Chondrocyte (in vitro differentiated cells): ENCODE results near the gene TBC1D10A. TPM values are rescaled to one million over a fixed set of nuclear protein-coding genes. Genes with fewer than 3 reads are reported as not detected.

Experiments used
- DNase-seq: peaks from one replicate; pipeline ENCODE4 v3.0.0; 2021; ENCODE audit warnings: mixed read lengths, low spot score
- H3K27ac Mint-ChIP-seq: one replicate; pipeline ENCODE4 v1.8.0; 2021; ENCODE audit warnings: mild to moderate bottlenecking, moderate library complexity, mixed read lengths; ENCODE audit not compliant: unreplicated experiment
- H3K27me3 Mint-ChIP-seq: 2 replicates; pipeline ENCODE4 v1.8.0; 2021; ENCODE audit warnings: low read depth, mixed read lengths
- H3K36me3 Mint-ChIP-seq: 2 replicates; pipeline ENCODE4 v1.8.0; 2021; ENCODE audit warnings: low read depth, mixed read lengths
- H3K4me1 Mint-ChIP-seq: 2 replicates; pipeline ENCODE4 v1.8.0; 2021; ENCODE audit warnings: low read depth, mild to moderate bottlenecking, mixed read lengths
- H3K4me3 Mint-ChIP-seq: one replicate; pipeline ENCODE4 v1.8.0; 2021; ENCODE audit warnings: mild to moderate bottlenecking, moderate library complexity, mixed read lengths; ENCODE audit not compliant: unreplicated experiment
- H3K9me3 Mint-ChIP-seq: 2 replicates; pipeline ENCODE4 v1.8.0; 2021; ENCODE audit warnings: low read depth, mixed read lengths
- CTCF ChIP-seq: fragments of 200-600 bp; sonication (generic); IDR thresholded peaks from 2 replicates; pipeline ENCODE4 v1.5.0; 2021; ENCODE audit warnings: antibody characterized with exemption, mild to moderate bottlenecking, moderate library complexity
- total RNA-seq: library from RNA; stranded (reverse); gene quantifications from 3 replicates; pipeline ENCODE4 v1.2.1, GENCODE V29; 2021

TBC1D10A gene
- total RNA-seq, 1 donor from 2014 or later: 26.9 TPM

- H3K27me3 Mint-ChIP-seq: no peaks in the 10 kb centered on the region
- no peak overlapping the region for H3K27ac Mint-ChIP-seq
Observed at GRCh38 chr22:30284666-30285065, 42.1 kb downstream of the TBC1D10A start.

GRCh38 chr22:30284172-30284571 lies 42.6 kb downstream of the TBC1D10A start:
- H3K9me3 Mint-ChIP-seq: no peaks in the 10 kb centered on the region
- DNase-seq: no peak
- TF ChIP-seq CTCF: no peak
- peaks cover 11% of the 10 kb centered on the region for H3K4me1 Mint-ChIP-seq
- H3K27ac Mint-ChIP-seq: no peak overlapping the region
- no peak overlapping the region for H3K4me3 Mint-ChIP-seq
- H3K36me3 Mint-ChIP-seq: peaks cover 10% of the 10 kb centered on the region
- no peaks in the 10 kb centered on the region for H3K27me3 Mint-ChIP-seq

More at GRCh38 chr22:30284666-30285065, 42.1 kb downstream of the TBC1D10A start:
- no peak for DNase-seq
- Mint-ChIP-seq H3K4me1 (peaks cover 12% of the 10 kb centered on the region), H3K4me3 (no peak overlapping the region), H3K9me3 (no peaks in the 10 kb centered on the region), H3K36me3 (peaks cover 10% of the 10 kb centered on the region)
- TF ChIP-seq CTCF: no peak

GRCh38 chr22:30283342-30283741 lies 43.4 kb downstream of the TBC1D10A start:
- Mint-ChIP-seq H3K4me1 (peaks cover 11% of the 10 kb centered on the region), H3K4me3 (no peak overlapping the region), H3K27ac (no peak overlapping the region), H3K27me3 (no peaks in the 10 kb centered on the region), H3K9me3 (no peaks in the 10 kb centered on the region), H3K36me3 (peaks cover 10% of the 10 kb centered on the region)
- DNase-seq: no peak
- TF ChIP-seq CTCF: no peak

GRCh38 chr22:30282616-30283046 lies 44.1 kb downstream of the TBC1D10A start:
- H3K36me3 Mint-ChIP-seq: peaks cover 10% of the 10 kb centered on the region
- H3K4me3 Mint-ChIP-seq: no peak overlapping the region
- no peak for TF ChIP-seq CTCF
- no peaks in the 10 kb centered on the region for H3K27me3 Mint-ChIP-seq
- no peak for DNase-seq
- no peaks in the 10 kb centered on the region for H3K9me3 Mint-ChIP-seq
- peaks cover 11% of the 10 kb centered on the region for H3K4me1 Mint-ChIP-seq
- no peak overlapping the region for H3K27ac Mint-ChIP-seq

- Mint-ChIP-seq H3K4me1 (peaks cover 16% of the 10 kb centered on the region), H3K9me3 (no peaks in the 10 kb centered on the region), H3K27me3 (no peaks in the 10 kb centered on the region), H3K36me3 (peaks cover 7% of the 10 kb centered on the region), H3K4me3 (no peak overlapping the region), H3K27ac (no peak overlapping the region)
- no peak for TF ChIP-seq CTCF
- no peak for DNase-seq
Observed at GRCh38 chr22:30280505-30280904, 46.2 kb downstream of the TBC1D10A start.
